HG03064 (cell line): ENCODE results near the gene PPFIA4.

Experiments
- ATAC-seq: cut with Tn5 transposase; IDR thresholded peaks from one replicate; pipeline ENCODE4 v1.9.1; 2021; ENCODE audit warnings: low read depth; ENCODE audit not compliant: unreplicated experiment

Gene PPFIA4

GRCh38 chr1:203039609-203040512 lies 13.6 kb downstream of the PPFIA4 start:
- no peak for ATAC-seq

GRCh38 chr1:203040513-203041275 lies 14.4 kb downstream of the PPFIA4 start:
- no peak for ATAC-seq

GRCh38 chr1:203041351-203041932 lies 15.2 kb downstream of the PPFIA4 start:
- no peak for ATAC-seq

GRCh38 chr1:203043830-203044545 lies 17.7 kb downstream of the PPFIA4 start:
- no peak for ATAC-seq

- no peak for ATAC-seq
Measured at GRCh38 chr1:203044546-203045250, 18.4 kb downstream of the PPFIA4 start.

GRCh38 chr1:203045336-203045735 lies 19.0 kb downstream of the PPFIA4 start:
- no peak for ATAC-seq

- ATAC-seq, result no peak
Measured at GRCh38 chr1:203045821-203046594, 19.7 kb downstream of the PPFIA4 start.

- ATAC-seq, result no peak
Measured at GRCh38 chr1:203046984-203047630, 20.8 kb downstream of the PPFIA4 start.

GRCh38 chr1:203048086-203048485 lies 21.8 kb downstream of the PPFIA4 start:
- ATAC-seq, result no peak

GRCh38 chr1:203048555-203049051 lies 22.3 kb downstream of the PPFIA4 start:
- no peak for ATAC-seq

- ATAC-seq, result no peak
Measured at GRCh38 chr1:203049077-203049476, 22.8 kb downstream of the PPFIA4 start.

- no peak for ATAC-seq
Measured at GRCh38 chr1:203049576-203050180, 23.4 kb downstream of the PPFIA4 start.

- ATAC-seq, result no peak
Measured at GRCh38 chr1:203050826-203051225, 24.5 kb downstream of the PPFIA4 start.

GRCh38 chr1:203051841-203052324 lies 25.6 kb downstream of the PPFIA4 start:
- ATAC-seq, result no peak

GRCh38 chr1:203052601-203053000 lies 26.3 kb downstream of the PPFIA4 start:
- no peak for ATAC-seq

- no peak for ATAC-seq
Measured at GRCh38 chr1:203054184-203054583, 27.9 kb downstream of the PPFIA4 start.

GRCh38 chr1:203054642-203055041 lies 28.4 kb downstream of the PPFIA4 start:
- no peak for ATAC-seq

GRCh38 chr1:203055161-203055799 lies 29.0 kb downstream of the PPFIA4 start:
- ATAC-seq, result no peak
